Gastroesophageal sphincter (tissue), 4 donors: Measurements from ENCODE around the gene SLC7A6OS. TPM values are rescaled to one million over a fixed set of nuclear protein-coding genes. Genes with fewer than 3 reads are reported as not detected.

Source experiments
- ATAC-seq: fragments of 150-250 bp; one replicate; pipeline ENCODE4 v1.9.1; 2016; ENCODE audit warnings: mild to moderate bottlenecking, moderate library complexity
- H3K27ac ChIP-seq, 4 donors: fragments of 200-600 bp; sonication (generic) in 3 of 4; 1 replicate in 3 of 4; 2 replicates in 1 of 4; pipeline ENCODE4 v1.5.1; 2016 to 2019
- H3K27me3 ChIP-seq: fragments of 200-600 bp; sonication (generic); one replicate; pipeline ENCODE4 v1.5.1; 2019
- H3K36me3 ChIP-seq, 2 donors: fragments of 200-600 bp; sonication (generic); one replicate each; pipeline ENCODE4 v1.5.1; 2019; ENCODE audit warnings: control low read depth in 1 of 2
- H3K4me1 ChIP-seq, 3 donors: fragments of 200-600 bp; sonication (generic); 1 replicate in 2 of 3; 2 replicates in 1 of 3; pipeline ENCODE4 v1.5.1; 2016 to 2019; ENCODE audit warnings: control low read depth in 2 of 3
- H3K4me3 ChIP-seq, 2 donors: fragments of 200-600 bp; sonication (generic); one replicate each; pipeline ENCODE4 v1.5.1; 2019; ENCODE audit warnings: mild to moderate bottlenecking in 1 of 2, moderate library complexity in 1 of 2
- H3K9me3 ChIP-seq, 3 donors: fragments of 200-600 bp; sonication (generic); one replicate each; pipeline ENCODE4 v1.5.1; 2017 to 2019; ENCODE audit warnings: control low read depth in 2 of 3
- EP300 ChIP-seq: sonication (generic); formaldehyde crosslinking; IDR thresholded peaks from one replicate; pipeline ENCODE4 v1.6.1; 2017; ENCODE audit warnings: antibody characterized with exemption, mild to moderate bottlenecking
- POLR2A ChIP-seq, 2 donors: fragments of 450-650 bp; IDR thresholded peaks; one replicate each; pipeline ENCODE4 v1.6.1; 2017; ENCODE audit warnings: antibody characterized with exemption in 2 of 2, mild to moderate bottlenecking in 2 of 2, moderate library complexity in 1 of 2
- POLR2AphosphoS5 ChIP-seq: sonication (generic); formaldehyde crosslinking; IDR thresholded peaks from one replicate; pipeline ENCODE4 v1.6.1; 2017; ENCODE audit warnings: antibody characterized with exemption
- WGBS, 2 donors: methylation state at CpG; one replicate each; pipeline ENCODE4 v1.1.5; 2018; ENCODE audit warnings: low coverage in 1 of 2; 5-methylcytosine and 5-hydroxymethylcytosine counted together
- total RNA-seq, 4 donors: library from RNA; depleted of rRNA; stranded (reverse); fragments of >200 nt; gene quantifications; one replicate each; pipeline ENCODE4 v1.1.0, GENCODE V29; 2016
- TF ChIP-seq, protein P1 (sequence below), 4 experiments: fragments of 200-600 bp in 2 of 4; fragments of 450-650 bp in 2 of 4; sonication (generic) in 1 of 4; IDR thresholded peaks; one replicate each; pipeline ENCODE4 v1.5.1; 2017 to 2019; ENCODE audit warnings: antibody characterized with exemption in 4 of 4, mild to moderate bottlenecking in 2 of 4, moderate library complexity in 2 of 4

SLC7A6OS gene
- total RNA-seq, 4 donors from 2014 or later: 10.4 to 18.2 (median 11.2) TPM

DNA sequence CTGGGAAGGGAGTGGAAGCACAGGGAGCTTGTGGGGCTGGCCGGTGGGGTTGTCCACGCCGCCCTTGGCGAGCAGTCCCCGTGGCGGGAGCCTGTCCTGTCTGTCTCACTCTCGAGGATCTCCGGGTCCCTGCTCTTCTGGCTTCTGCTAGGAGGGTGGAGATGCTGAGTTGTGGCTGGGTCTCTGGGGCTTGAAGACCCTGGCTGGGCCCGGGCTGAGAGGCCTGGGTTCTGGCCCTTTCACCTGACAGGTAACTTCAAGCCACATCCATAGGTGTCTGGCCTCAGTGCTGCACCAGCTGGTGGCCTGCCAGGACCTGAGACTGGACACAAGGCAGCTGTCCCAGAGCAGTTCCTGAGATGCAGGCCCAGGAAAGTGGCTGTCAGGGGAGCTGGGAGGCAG is 46.8 kb upstream of the SLC7A6OS start:
- ATAC-seq: no peak
- no CpG with 5 or more reads among the region's 9 CpGs for WGBS, 2 donors
- H3K36me3 ChIP-seq: peaks cover 0 to 80% of the 10 kb centered on the region in 2 donors
- H3K27me3 ChIP-seq: no peaks in the 10 kb centered on the region
- H3K27ac ChIP-seq: no peak overlapping the region
- H3K4me1 ChIP-seq: peaks cover 0 to 6% (median 0%) of the 10 kb centered on the region in 3 donors
- no peaks in the 10 kb centered on the region for H3K9me3 ChIP-seq
- TF ChIP-seq, protein P1, sequence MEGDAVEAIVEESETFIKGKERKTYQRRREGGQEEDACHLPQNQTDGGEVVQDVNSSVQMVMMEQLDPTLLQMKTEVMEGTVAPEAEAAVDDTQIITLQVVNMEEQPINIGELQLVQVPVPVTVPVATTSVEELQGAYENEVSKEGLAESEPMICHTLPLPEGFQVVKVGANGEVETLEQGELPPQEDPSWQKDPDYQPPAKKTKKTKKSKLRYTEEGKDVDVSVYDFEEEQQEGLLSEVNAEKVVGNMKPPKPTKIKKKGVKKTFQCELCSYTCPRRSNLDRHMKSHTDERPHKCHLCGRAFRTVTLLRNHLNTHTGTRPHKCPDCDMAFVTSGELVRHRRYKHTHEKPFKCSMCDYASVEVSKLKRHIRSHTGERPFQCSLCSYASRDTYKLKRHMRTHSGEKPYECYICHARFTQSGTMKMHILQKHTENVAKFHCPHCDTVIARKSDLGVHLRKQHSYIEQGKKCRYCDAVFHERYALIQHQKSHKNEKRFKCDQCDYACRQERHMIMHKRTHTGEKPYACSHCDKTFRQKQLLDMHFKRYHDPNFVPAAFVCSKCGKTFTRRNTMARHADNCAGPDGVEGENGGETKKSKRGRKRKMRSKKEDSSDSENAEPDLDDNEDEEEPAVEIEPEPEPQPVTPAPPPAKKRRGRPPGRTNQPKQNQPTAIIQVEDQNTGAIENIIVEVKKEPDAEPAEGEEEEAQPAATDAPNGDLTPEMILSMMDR (IDR thresholded peaks at IDR 0.05): no peak
- no peak for TF ChIP-seq POLR2A (IDR thresholded peaks at IDR 0.05)
- TF ChIP-seq POLR2AphosphoS5: no peak
- no peak for TF ChIP-seq EP300
- H3K4me3 ChIP-seq: no peak overlapping the region

DNA sequence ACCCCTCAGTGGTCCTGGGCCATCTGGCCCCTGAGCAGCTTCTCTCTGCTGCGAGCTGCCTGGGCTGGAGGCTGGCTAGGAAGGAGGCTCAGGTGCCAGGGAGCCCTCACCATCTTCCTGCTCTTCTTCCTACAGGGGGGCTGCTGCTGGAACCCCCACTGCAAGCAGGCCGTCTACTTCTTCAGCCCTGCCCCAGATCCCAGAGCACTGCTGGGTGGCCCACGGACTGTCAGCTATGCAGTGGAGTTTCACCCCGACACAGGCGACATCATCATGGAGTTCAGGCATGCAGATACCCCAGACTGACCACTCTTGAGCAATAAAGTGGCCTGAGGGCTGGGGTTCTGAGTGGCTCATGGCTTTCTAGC is 46.2 kb upstream of the SLC7A6OS start:
- TF ChIP-seq EP300 (no peak), POLR2AphosphoS5 (no peak), POLR2A (IDR thresholded peaks at IDR 0.05) (no peak)
- TF ChIP-seq, protein P1 (IDR thresholded peaks at IDR 0.05): no peak
- H3K36me3 ChIP-seq: peaks cover 0 to 86% of the 10 kb centered on the region in 2 donors
- WGBS, 2 donors: no CpG with 5 or more reads among the region's 5 CpGs
- no peak overlapping the region for H3K4me3 ChIP-seq
- H3K27ac ChIP-seq: no peak overlapping the region
- H3K27me3 ChIP-seq: no peaks in the 10 kb centered on the region
- no peaks in the 10 kb centered on the region for H3K9me3 ChIP-seq
- ATAC-seq: no peak
- peaks cover 0 to 5% (median 0%) of the 10 kb centered on the region in 3 donors for H3K4me1 ChIP-seq

DNA sequence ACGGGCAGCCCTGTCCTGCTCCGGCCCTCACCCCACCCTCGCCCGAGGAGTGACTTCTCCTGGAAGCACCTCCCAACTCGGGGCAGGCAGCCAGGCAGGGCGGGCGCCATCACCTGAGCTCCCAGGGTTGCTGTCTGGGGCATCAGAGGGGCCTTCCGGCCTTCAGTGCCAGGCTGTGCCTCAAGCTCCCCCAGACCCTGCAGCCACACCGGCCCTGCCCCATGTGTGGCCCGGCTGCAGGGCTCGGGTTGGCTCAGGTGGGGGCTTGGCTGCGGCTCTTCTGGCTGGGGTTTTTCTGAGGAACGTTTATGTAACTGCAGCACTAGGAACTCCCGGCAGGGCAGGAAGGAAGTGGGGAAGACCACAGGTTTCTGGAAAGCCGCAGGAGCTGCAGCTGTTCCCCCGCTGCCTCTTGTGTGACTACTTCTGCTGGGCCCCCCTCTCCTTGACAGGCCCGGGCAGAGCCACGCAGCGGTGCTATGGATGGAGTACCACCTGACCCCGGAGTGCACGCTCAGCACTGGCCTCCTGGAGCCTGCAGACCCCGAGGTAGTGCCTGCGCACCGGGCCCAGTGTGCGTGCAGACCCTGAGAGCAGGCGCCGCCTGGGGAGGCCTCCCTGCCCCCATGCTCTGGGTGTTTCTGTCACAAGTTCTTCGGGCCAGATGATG is 45.6 kb upstream of the SLC7A6OS start:
- WGBS, 2 donors: no CpG with 5 or more reads among the region's 28 CpGs
- TF ChIP-seq EP300 (no peak), POLR2AphosphoS5 (no peak)
- TF ChIP-seq, protein P1 (IDR thresholded peaks at IDR 0.05): no peak
- no peak overlapping the region for H3K4me3 ChIP-seq
- no peaks in the 10 kb centered on the region for H3K9me3 ChIP-seq
- ATAC-seq: no peak
- peaks cover 0 to 91% of the 10 kb centered on the region in 2 donors for H3K36me3 ChIP-seq
- H3K27ac ChIP-seq: no peak overlapping the region
- H3K27me3 ChIP-seq: no peaks in the 10 kb centered on the region
- no peaks in the 10 kb centered on the region for H3K4me1 ChIP-seq

DNA sequence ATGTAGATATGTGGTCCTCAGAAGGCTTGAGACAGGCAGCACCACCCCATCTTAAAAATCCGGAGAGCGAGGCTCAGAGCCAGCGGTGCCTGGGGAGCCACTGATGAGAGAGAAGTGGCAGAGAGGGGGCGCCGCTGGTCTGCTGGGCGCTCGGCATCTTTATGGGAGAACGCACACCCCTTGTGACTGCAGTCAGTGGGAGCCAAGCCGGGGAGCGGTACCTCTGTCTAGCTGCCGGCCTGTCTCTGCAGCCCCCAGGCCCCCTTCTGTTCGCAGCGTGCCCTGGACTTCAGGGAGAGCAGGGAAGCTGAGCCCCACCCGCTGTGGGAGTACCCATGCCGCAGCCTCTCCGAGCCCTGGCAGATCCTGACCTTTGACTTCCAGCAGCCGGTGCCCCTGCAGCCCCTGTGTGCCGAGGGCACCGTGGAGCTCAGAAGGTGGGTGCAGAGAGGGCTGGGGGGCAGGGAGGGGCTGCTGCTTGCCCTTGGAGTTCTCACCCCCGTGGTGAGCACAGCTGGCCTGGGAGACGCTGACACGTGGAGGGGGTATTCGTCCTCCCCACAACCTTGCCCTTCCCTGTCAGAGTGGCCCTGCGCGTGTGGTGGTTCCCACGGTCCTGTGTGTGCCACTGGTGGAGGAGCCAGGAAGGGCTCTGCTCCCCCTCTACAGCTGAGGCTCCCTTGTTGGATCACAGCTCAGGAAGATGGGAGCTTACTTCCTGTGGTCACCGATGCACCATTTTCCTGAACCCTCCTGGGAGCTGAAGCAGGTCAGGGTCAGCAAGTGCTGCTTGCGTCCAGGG is 44.9 kb upstream of the SLC7A6OS start:
- TF ChIP-seq EP300: no peak
- no peak for TF ChIP-seq POLR2A (IDR thresholded peaks at IDR 0.05)
- TF ChIP-seq, protein P1 (IDR thresholded peaks at IDR 0.05): no peak
- TF ChIP-seq POLR2AphosphoS5: no peak
- Histone ChIP-seq H3K36me3 (peaks cover 0 to 97% of the 10 kb centered on the region in 2 donors), H3K27me3 (no peaks in the 10 kb centered on the region), H3K4me1 (no peaks in the 10 kb centered on the region), H3K4me3 (no peak overlapping the region), H3K9me3 (no peaks in the 10 kb centered on the region), H3K27ac (no peak overlapping the region)
- no CpG with 5 or more reads among the region's 28 CpGs for WGBS, 2 donors
- no peak for ATAC-seq

DNA sequence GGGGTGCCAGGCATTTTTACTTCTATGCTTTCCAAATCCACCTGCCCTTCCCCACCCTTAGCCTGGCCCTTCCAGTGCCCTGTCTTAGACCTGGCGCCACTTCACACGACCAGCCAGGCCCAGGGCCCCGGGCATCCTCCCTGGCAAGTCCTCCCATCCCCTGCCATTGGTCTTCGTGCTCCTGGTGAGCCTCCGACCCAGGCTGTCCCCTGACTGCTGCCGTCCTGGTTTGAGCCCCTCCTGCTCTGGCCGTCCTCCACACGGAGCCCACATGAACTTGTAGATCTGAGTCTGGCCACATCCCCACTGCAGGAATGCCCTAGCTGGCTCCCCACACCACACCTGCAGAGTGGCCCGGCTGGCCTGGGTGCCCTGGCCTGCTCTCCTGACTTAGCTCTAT is 44.1 kb upstream of the SLC7A6OS start:
- H3K36me3 ChIP-seq: peaks cover 0 to 100% of the 10 kb centered on the region in 2 donors

More for the DNA sequence above, 44.1 kb upstream of the SLC7A6OS start:
- ATAC-seq: no peak
- 80 to 90% methylated on average over 2 of the region's 9 CpGs for WGBS, 2 donors
- no peak overlapping the region for H3K4me3 ChIP-seq
- H3K27me3 ChIP-seq: no peaks in the 10 kb centered on the region
- TF ChIP-seq POLR2AphosphoS5: no peak
- TF ChIP-seq, protein P1 (IDR thresholded peaks at IDR 0.05): no peak
- TF ChIP-seq POLR2A (IDR thresholded peaks at IDR 0.05): no peak
- no peak for TF ChIP-seq EP300
- H3K9me3 ChIP-seq: no peaks in the 10 kb centered on the region
- H3K4me1 ChIP-seq: no peaks in the 10 kb centered on the region
- no peak overlapping the region for H3K27ac ChIP-seq
